SK-N-SH (cell line): ENCODE data around the gene CNN2. TPM values are rescaled to one million over a fixed set of nuclear protein-coding genes. Genes with fewer than 3 reads are reported as not detected.

ENCODE experiments used
- CTCF ChIA-PET: fragments of 300-600, 350-600 bp; formaldehyde crosslinking; extraction: SDS; loops from one replicate; lab custom pipeline; 2021; lab: Yijun Ruan, JAX
- POLR2A ChIA-PET: fragments of 350-600 bp; sonication (Branson Sonifier 250); formaldehyde crosslinking; extraction: SDS; loops from one replicate; lab custom pipeline; 2020; ENCODE audit warnings: antibody characterized with exemption, inconsistent platforms; lab: Yijun Ruan, JAX
- DNase-seq: peaks from one replicate; pipeline ENCODE4 v3.0.0; 2012
- H2AFZ ChIP-seq: fragments of 200-600 bp; sonication (generic); 2 replicates; pipeline ENCODE4 v1.8.1; 2016; ENCODE audit warnings: antibody characterized with exemption, mild to moderate bottlenecking, low read depth
- H3F3A ChIP-seq: fragments of 200-600 bp; sonication (generic); replicated peaks from 2 replicates; pipeline ENCODE3; 2016; ENCODE audit warnings: antibody characterized with exemption, mild to moderate bottlenecking; ENCODE audit not compliant: insufficient read depth
- H3K27ac ChIP-seq, 2 experiments: fragments of 200-500 bp in 1 of 2; fragments of 200-600 bp in 1 of 2; sonication (Bioruptor generic) in 1 of 2; sonication (generic), shearing (Covaris generic) in 1 of 2; 2 replicates each; pipeline versions ENCODE4 v1.5.1 to v1.6.1; 2014 to 2016; ENCODE audit warnings: low read depth in 2 of 2, inconsistent platforms in 1 of 2, low read length in 1 of 2, mild to moderate bottlenecking in 1 of 2, mixed read lengths in 1 of 2
- H3K27me3 ChIP-seq: fragments of 200-600 bp; sonication (generic), shearing (Covaris generic); 2 replicates; pipeline ENCODE4 v1.6.1; 2016; ENCODE audit warnings: mixed run types; ENCODE audit not compliant: insufficient read depth
- H3K36me3 ChIP-seq, 2 experiments: fragments of 200-500 bp in 1 of 2; fragments of 200-600 bp in 1 of 2; sonication (Bioruptor generic) in 1 of 2; sonication (generic) in 1 of 2; replicated peaks in 1 of 2; 2 replicates each; pipeline versions ENCODE3 to v1.5.1; 2014 to 2016; ENCODE audit warnings: low read length in 1 of 2, mild to moderate bottlenecking in 1 of 2; ENCODE audit not compliant: insufficient read depth in 2 of 2, control insufficient read depth in 1 of 2
- H3K4me1 ChIP-seq, 2 experiments: fragments of 200-500 bp in 1 of 2; fragments of 200-600 bp in 1 of 2; sonication (Bioruptor generic) in 1 of 2; sonication (generic), shearing (Covaris generic) in 1 of 2; 2 replicates each; pipeline versions ENCODE4 v1.5.1 to v1.6.1; 2014 to 2016; ENCODE audit warnings: low read depth in 1 of 2, low read length in 1 of 2, mixed run types in 1 of 2; ENCODE audit not compliant: insufficient read depth in 2 of 2, control insufficient read depth in 1 of 2
- H3K4me2 ChIP-seq: fragments of 200-600 bp; sonication (generic), shearing (Covaris generic); 2 replicates; pipeline ENCODE4 v1.6.1; 2017; ENCODE audit warnings: mixed run types
- H3K4me3 ChIP-seq, 2 experiments: fragments of 200-500 bp in 1 of 2; fragments of 200-600 bp in 1 of 2; sonication (Bioruptor generic) in 1 of 2; sonication (generic), shearing (Covaris generic) in 1 of 2; 2 replicates each; pipeline versions ENCODE4 v1.5.1 to v1.8.1; 2014 to 2016; ENCODE audit warnings: low read depth in 2 of 2, inconsistent platforms in 1 of 2, low read length in 1 of 2, mild to moderate bottlenecking in 1 of 2, mixed read lengths in 1 of 2, moderate library complexity in 1 of 2
- H3K79me2 ChIP-seq: fragments of 200-600 bp; sonication (generic); 2 replicates; pipeline ENCODE4 v1.8.1; 2017; ENCODE audit warnings: mild to moderate bottlenecking; ENCODE audit not compliant: insufficient read depth
- H3K9ac ChIP-seq: fragments of 200-600 bp; sonication (generic); 2 replicates; pipeline ENCODE4 v1.6.1; 2017; ENCODE audit warnings: mixed run types
- H3K9me2 ChIP-seq: fragments of 200-600 bp; sonication (generic); 2 replicates; pipeline ENCODE4 v1.6.1; 2017; ENCODE audit warnings: mixed run types
- H3K9me3 ChIP-seq: fragments of 200-600 bp; sonication (generic); 2 replicates; pipeline ENCODE4 v1.6.1; 2017; ENCODE audit warnings: mixed run types, mild to moderate bottlenecking, moderate library complexity
- H4K20me1 ChIP-seq: fragments of 200-600 bp; sonication (generic); 2 replicates; pipeline ENCODE4 v1.6.1; 2017; ENCODE audit warnings: mild to moderate bottlenecking, mixed run types; ENCODE audit not compliant: insufficient read depth
- CHD2 ChIP-seq: fragments of 150-350 bp; IDR thresholded peaks from 2 replicates; pipeline ENCODE4 v1.6.1; 2018; ENCODE audit warnings: low read length; ENCODE audit not compliant: partially characterized antibody
- CTCF ChIP-seq: fragments of 200-600 bp; sonication (generic); IDR thresholded peaks from 2 replicates; pipeline ENCODE4 v1.6.1; 2017; ENCODE audit warnings: antibody characterized with exemption, mild to moderate bottlenecking, moderate library complexity
- EP300 ChIP-seq, 2 experiments: IDR thresholded peaks; 2 replicates each; pipeline versions ENCODE4 v1.4.0 to v1.6.1; 2012; ENCODE audit warnings: borderline replicate concordance in 1 of 2, low read depth in 1 of 2, low read length in 1 of 2
- FOSL2 ChIP-seq: IDR thresholded peaks from 2 replicates; pipeline ENCODE4 v1.4.0; 2012; ENCODE audit warnings: low read depth, mild to moderate bottlenecking, moderate library complexity, borderline replicate concordance
- FOXJ3 ChIP-seq: sonication (generic); formaldehyde crosslinking; IDR thresholded peaks from 2 replicates; pipeline ENCODE4 v1.5.1; 2020; ENCODE audit warnings: mild to moderate bottlenecking, missing genetic modification reagents
- FOXM1 ChIP-seq: IDR thresholded peaks from 2 replicates; pipeline ENCODE4 v1.4.0; 2012; ENCODE audit warnings: low read depth, mild to moderate bottlenecking
- GABPA ChIP-seq: IDR thresholded peaks from 2 replicates; pipeline ENCODE4 v1.4.0; 2012; ENCODE audit warnings: low read depth, mild to moderate bottlenecking
- GATA2 ChIP-seq: sonication (generic); formaldehyde crosslinking; IDR thresholded peaks from 2 replicates; pipeline ENCODE4 v1.5.0; 2020; ENCODE audit warnings: mild to moderate bottlenecking, missing genetic modification reagents
- JUND ChIP-seq: IDR thresholded peaks from 2 replicates; pipeline ENCODE4 v1.4.0; 2012
- MEF2A ChIP-seq: IDR thresholded peaks from 2 replicates; pipeline ENCODE4 v1.4.0; 2012; ENCODE audit warnings: low read depth, borderline replicate concordance
- NFIC ChIP-seq: IDR thresholded peaks from 2 replicates; pipeline ENCODE4 v1.4.0; 2012; ENCODE audit warnings: borderline replicate concordance
- RFX5 ChIP-seq: IDR thresholded peaks from 2 replicates; pipeline ENCODE4 v1.6.1; 2012; ENCODE audit warnings: mild to moderate bottlenecking, improper control_type of control experiment, low read length
- RXRA ChIP-seq: IDR thresholded peaks from 2 replicates; pipeline ENCODE4 v1.4.0; 2012; ENCODE audit warnings: low read depth, mild to moderate bottlenecking, borderline replicate concordance
- TEAD4 ChIP-seq: IDR thresholded peaks from 2 replicates; pipeline ENCODE4 v1.4.0; 2012; ENCODE audit warnings: mild to moderate bottlenecking, borderline replicate concordance; ENCODE audit not compliant: insufficient read depth
- USF1 ChIP-seq: IDR thresholded peaks from 2 replicates; pipeline ENCODE4 v1.4.0; 2012; ENCODE audit warnings: low read depth, borderline replicate concordance
- whole genome bisulfite sequencing: methylation state at CpG from one replicate; pipeline ENCODE4 v1.1.6; 2017; ENCODE audit warnings: low lambda C conversion rate; 5-methylcytosine and 5-hydroxymethylcytosine counted together
- polyA plus RNA-seq, 3 experiments: library from polyadenylated mRNA; depleted of rRNA; stranded (reverse); fragments of >200 nt; gene quantifications; 2 replicates each; pipeline ENCODE4 v1.2.3, GENCODE V29; 2012

The CNN2 gene
- polyA plus RNA-seq, 1 of the 3 experiments (the other 2 are of a cell fraction), result 279 TPM

DNA sequence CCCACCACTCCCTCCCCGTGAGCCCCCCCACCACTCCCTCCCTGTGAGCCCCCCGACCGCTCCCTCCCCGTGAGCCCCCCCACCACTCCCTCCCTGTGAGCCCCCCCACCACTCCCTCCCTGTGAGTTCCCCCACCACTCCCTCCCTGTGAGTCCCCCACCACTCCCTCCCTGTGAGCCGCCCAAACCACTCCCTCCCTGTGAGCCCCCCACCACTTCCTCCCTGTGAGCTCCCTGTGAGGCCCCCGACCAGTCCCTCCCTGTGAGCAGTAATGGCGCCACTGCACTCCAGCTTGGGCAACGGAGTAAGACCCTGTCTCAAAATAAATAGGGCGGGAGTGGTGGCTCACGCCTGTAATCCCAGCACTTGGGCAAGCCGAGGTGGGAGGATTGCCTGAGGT, 23.4 kb downstream of the CNN2 start:
- POLR2A ChIA-PET, result no interaction called here
- no peaks in the 10 kb centered on the region for H4K20me1 ChIP-seq
- WGBS, result 61% methylated on average over 11 of the region's 11 CpGs
- H3K36me3 ChIP-seq, result no peaks in the 10 kb centered on the region
- no peaks in the 10 kb centered on the region for H3K79me2 ChIP-seq
- H3K4me1 ChIP-seq, result no peaks in the 10 kb centered on the region
- no peaks in the 10 kb centered on the region for H3K9me2 ChIP-seq
- TF ChIP-seq CHD2 (no peak), TEAD4 (no peak), JUND (no peak), FOSL2 (no peak), GATA2 (no peak), MEF2A (no peak), EP300 (IDR thresholded peaks at IDR 0.05; ENCODE audit: borderline replicate concordance in 1 of 2, low read depth in 1 of 2, low read length in 1 of 2) (no peak), NFIC (no peak)
- TF ChIP-seq, all 33 proteins: peak for 0
- Histone ChIP-seq H3K9me3 (no peaks in the 10 kb centered on the region), H3K27ac (no peak overlapping the region), H3F3A (peaks cover 4% of the 10 kb centered on the region), H3K27me3 (no peaks in the 10 kb centered on the region), H3K4me2 (no peak overlapping the region), H3K4me3 (no peak overlapping the region), H2AFZ (no peak overlapping the region), H3K9ac (no peak overlapping the region)
- CTCF ChIA-PET, result interaction anchor here (1.3 kb wide), 1 partner anchor 15 kb away, joined by 3 read pairs; no protein-coding TSS in a partner anchor
- no peak for DNase-seq

DNA sequence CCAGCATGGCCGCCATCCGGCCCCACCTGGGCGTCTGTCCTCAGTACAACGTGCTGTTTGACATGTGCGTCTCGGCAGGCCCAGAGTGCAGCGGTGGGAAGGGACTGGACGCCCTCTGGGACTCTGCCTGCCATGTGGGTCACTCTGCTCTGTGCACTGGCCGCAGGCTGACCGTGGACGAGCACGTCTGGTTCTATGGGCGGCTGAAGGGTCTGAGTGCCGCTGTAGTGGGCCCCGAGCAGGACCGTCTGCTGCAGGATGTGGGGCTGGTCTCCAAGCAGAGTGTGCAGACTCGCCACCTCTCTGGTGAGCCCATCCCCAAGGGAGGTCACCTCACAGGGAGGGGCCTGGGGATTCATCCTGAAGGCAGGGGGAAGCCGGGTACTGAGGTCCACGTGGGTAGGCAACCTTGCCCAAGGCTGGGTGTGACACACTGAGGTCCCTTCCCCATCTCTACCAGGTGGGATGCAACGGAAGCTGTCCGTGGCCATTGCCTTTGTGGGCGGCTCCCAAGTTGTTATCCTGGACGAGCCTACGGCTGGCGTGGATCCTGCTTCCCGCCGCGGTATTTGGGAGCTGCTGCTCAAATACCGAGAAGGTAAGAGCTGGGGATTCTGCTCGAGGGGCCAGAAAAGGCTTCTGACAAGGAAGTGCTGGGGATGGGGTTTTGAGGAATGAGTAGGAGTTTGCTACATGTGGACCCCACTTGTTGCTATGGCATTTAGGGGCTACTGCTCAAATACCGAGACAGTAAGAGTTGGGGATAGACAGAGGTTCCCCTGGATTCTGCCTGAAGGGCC, 24.8 kb downstream of the CNN2 start:
- ChIA-PET CTCF (no interaction called here), POLR2A (no interaction called here)
- 65% methylated on average over 15 of the region's 31 CpGs for WGBS
- no peak for TF ChIP-seq RXRA
- no peak for TF ChIP-seq CTCF
- TF ChIP-seq FOXJ3 (CRISPR knock-in tag), result no peak
- no peak for TF ChIP-seq USF1
- TF ChIP-seq RFX5, result no peak
- no peak for TF ChIP-seq MEF2A
- TF ChIP-seq GABPA, result no peak
- TF ChIP-seq NFIC, result no peak
- no peak for TF ChIP-seq FOXM1
- H3K27me3 ChIP-seq, result no peaks in the 10 kb centered on the region
- no peak overlapping the region for H3K4me2 ChIP-seq
- H3K9ac ChIP-seq, result no peak overlapping the region
- no peaks in the 10 kb centered on the region for H3K4me1 ChIP-seq
- no peaks in the 10 kb centered on the region for H3K79me2 ChIP-seq
- no peak overlapping the region for H2AFZ ChIP-seq
- no peaks in the 10 kb centered on the region for H3K9me2 ChIP-seq
- DNase-seq, result no peak
- no peak overlapping the region for H3K4me3 ChIP-seq
- H4K20me1 ChIP-seq, result no peaks in the 10 kb centered on the region
- H3K27ac ChIP-seq, result no peak overlapping the region
- H3K36me3 ChIP-seq, result no peaks in the 10 kb centered on the region
- H3F3A ChIP-seq, result peaks cover 4% of the 10 kb centered on the region
- no peaks in the 10 kb centered on the region for H3K9me3 ChIP-seq
